Activated naive CD8-positive, alpha-beta T cell treated with anti-CD3 and anti-CD28 coated beads, Interleukin-2, amount 50 U/mL, for 16 hours (primary cell): ENCODE data around the gene PRKG1.
"Not testable (repeated sequence)": the region's sequence is repeated elsewhere in the genome, so short reads cannot be mapped to it uniquely, and the experiment has no call there.

Experiments used
- DNase-seq: peaks from one replicate; pipeline ENCODE4 v3.0.0-alpha.2; 2020; ENCODE audit warnings: low read depth, low spot score

The PRKG1 gene

DNA sequence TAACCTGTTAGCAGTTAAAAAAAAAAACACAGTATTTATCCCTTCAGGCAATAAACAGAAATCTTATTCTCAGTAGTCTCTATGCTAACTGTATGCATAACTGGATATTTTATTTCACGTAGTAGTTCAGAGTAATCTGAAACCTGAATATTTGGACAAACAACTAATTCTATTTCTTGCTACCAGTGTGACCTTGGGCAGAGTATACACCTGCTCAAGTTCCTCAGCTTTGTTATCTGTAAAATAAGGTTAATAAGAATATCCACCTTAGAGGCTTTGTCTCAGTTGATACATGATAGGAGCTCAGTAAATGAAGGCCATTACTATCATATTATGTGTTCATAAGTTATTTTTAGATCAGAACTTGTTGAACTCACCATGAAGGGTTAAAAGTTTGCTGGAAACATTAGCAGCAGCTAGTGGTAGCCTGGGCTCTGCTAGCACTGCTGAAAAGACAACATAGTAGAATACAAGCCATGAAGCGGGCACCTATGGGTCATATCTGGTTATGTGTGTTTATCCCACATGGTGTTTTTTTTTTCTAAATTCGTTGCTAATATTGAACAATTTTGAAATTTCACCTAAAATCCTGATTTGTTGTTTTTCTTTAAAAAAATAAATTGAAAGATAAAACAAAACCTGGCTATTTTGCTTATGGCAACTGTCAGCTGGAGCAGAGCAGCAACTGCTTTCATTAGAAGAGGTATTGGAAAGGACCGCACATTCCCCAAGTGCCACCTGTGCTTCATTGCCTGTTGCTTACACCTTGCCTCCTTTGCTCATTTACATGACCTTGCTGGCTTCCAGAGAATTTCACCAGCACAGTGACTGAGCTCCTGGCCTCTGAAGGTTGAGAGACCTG lies 303.0 kb downstream of the PRKG1 start:
- no peak for DNase-seq

- DNase-seq = no peak
Measured at GRCh38 chr10:51377932-51378599, 303.8 kb downstream of the PRKG1 start.

DNA sequence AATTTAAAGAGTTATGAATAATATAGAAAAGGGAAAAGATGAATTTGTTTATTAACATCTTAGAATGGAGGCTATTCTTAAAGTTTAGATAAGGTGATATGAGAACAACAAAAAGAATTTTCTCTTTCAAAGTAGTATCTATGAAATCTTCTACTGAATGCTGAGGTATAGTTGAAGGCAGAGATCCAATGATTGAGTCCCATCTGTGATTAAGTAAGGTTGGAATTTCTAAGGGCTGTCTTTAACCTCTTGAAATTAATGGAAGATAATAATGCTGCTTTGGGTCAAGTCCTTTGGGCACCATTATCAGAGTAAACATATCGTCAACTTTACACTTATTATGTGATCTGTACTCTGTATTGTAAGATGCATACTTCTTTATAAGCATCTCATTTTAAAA lies 307.9 kb downstream of the PRKG1 start:
- no peak for DNase-seq

DNA sequence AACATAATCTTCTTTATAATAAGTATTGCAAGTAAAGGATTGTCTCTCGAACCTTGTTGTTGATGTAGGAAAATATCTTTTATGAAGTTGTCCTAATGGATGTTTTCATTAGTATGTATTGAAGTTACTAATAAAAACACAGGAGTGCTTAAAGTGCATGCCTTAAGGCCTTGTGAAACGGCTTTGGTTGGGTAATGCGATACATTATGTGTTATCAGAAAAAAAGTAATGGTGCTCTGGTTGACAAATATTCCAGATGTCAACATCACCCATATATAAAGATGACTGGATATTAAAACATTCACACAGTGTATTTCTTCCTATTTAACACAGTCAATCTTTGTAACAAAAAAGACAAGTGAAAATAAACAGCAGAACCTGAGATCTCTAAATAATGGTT lies 310.7 kb downstream of the PRKG1 start:
- DNase-seq = no peak

GRCh38 chr10:51386248-51386885 lies 312.1 kb downstream of the PRKG1 start:
- no peak for DNase-seq

- peak; percentile 0 for DNase-seq
Measured at GRCh38 chr10:51389415-51390321, 315.4 kb downstream of the PRKG1 start.

- not testable (repeated sequence) for DNase-seq
Measured at GRCh38 chr10:51393006-51393405, 318.7 kb downstream of the PRKG1 start.

- DNase-seq = no peak
Measured at GRCh38 chr10:51394039-51394438, 319.8 kb downstream of the PRKG1 start.

DNA sequence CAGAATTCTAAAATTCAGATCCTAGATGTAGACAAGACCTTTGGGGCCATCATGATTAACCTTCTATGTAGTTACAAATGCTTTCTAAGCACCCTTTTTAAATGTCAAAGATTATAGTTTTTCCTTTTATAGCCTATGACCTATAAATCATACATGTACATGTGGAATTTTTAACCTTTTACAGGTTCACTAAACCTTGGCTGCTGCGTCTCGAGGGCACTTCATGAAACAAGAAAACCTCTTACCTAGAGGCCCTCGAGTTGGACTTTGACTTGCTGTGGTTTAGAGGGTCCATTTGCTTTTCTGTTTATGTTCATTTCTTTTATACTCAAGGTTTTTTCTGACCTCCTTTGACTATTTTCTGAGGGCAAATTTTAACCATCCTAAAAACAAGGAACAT lies 323.0 kb downstream of the PRKG1 start:
- DNase-seq = no peak

- DNase-seq = no peak
Measured at GRCh38 chr10:51397695-51398094, 323.4 kb downstream of the PRKG1 start.

- no peak for DNase-seq
Measured at GRCh38 chr10:51399840-51400239, 325.6 kb downstream of the PRKG1 start.

GRCh38 chr10:51400392-51401096 lies 326.3 kb downstream of the PRKG1 start:
- no peak for DNase-seq

GRCh38 chr10:51403521-51403920 lies 329.2 kb downstream of the PRKG1 start:
- DNase-seq = no peak

DNA sequence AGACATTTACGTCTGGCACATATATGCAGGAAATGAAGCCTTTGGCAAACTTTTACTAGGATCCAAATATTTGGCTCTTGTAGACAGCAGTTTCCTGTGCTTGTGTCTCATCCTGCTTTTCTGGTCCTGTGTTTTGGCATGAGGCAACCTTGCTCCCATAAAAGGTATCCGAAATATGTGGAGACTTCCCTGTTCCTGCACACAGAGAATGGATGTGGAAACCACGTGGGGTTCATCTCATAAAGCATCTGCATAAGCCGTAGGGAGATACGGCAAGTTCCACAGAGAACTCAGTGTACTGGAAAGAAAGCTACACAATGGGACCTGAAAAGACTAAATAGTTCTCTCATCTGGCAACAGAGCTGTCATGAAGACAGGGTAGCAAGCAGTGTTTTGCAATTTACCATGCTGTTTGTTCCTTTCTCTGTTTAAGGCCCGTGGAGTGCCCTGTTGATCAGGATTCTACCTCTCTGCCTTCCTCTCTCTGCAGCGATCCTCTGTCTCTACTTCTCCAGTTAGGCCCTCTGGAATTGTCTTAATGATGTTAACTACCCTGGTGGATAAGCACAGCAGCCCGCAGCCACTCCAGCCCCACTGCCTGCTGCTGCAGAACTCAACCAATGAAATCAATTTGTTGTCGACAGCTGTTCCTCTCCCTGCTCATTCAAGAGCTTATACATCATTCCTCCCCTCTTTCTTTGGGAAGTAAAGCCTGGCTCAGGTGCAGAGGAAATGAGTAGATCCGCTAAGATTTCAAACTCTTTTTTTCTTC lies 331.5 kb downstream of the PRKG1 start:
- no peak for DNase-seq

DNA sequence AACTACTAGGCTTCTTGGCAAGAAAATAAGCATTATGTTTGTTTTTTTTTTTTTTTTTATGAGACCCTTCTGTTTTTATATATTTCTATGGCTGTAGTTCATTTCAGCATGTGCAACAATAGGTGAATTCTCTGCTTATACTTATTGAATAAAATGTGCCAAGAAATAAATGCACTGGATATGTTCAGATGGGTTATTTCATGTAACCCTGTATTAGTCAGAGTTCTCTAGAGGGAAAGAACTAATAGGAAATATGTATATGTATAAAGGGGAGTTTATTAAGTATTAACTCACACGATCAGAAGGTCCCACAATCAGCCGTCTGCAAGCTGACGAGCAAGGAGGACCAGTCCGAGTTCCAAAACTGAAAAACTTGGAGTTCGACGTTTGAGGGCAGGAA lies 332.3 kb downstream of the PRKG1 start:
- DNase-seq = no peak

DNA sequence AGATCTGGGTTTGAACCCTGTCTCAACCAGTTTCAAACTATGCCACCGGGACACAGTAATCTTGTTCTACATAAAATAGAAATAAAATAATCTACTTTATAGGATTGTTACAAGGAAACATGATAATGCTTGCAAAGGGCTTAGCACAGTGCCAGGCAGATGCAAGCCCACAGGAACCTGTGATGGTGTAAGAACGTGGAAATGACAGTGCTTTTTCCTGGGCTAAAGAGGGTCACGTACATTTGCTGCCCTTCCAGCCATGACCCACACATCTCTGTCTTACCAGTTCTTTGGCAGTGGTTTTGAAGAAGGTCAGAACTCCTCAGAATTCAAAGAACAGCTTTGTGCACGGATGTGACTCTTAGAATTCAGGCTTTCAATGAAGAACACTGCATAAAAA lies 342.2 kb downstream of the PRKG1 start:
- DNase-seq = no peak

DNA sequence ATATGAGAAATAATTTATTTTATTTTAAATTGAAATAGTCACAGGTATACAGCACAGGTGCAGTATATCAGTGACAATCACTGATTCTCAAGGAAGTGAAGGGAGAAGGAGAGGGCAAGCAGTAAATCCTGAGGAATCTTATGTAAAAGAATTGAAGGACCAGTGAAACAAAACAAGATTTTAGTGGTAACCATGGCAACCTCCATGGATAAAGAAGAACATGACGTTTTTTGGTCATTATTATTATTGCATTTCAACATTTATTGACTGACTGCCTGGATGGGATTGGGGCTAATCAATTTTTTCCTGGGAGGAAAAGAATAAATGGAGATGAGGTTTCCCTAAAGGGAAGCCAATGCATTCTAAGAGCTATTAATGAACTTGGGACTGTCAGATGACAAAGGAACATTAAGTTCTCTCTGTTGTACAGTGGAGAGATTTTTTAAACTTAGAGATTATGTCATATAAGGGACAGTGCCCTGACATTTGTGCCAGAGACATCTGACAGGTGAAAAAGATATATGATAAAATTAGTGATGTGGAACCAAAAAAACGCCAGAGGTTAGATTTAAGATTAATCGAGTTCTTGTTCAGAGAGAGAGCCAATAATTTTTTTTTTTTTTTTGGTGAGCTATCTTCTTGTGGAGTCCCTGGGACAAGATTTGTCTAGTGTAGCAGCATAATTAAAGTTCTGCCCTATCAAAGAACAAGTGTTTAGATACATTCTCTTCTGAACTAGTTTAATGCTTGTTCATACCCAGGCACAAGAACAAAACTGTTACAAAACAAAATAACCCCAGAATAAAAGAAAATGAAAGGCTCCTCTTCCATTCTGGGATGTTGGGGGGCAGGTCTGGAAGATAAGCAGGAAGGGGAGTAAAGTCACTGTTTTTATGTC lies 345.2 kb downstream of the PRKG1 start:
- no peak for DNase-seq

GRCh38 chr10:51421853-51422252 lies 347.6 kb downstream of the PRKG1 start:
- no peak for DNase-seq
